IMR-90 (cell line): ENCODE measurements around the gene OSBPL3. TPM values are rescaled to one million over a fixed set of nuclear protein-coding genes. Genes with fewer than 3 reads are reported as not detected.

ENCODE experiments used
- ATAC-seq: fragments of 200-7000 bp; cut with Tn5 transposase; 2 replicates; pipeline ENCODE4 v1.9.1; 2020; ENCODE audit warnings: low read depth, mild to moderate bottlenecking, moderate library complexity
- BruUV-seq: library from RNA; stranded (reverse); fragments of 400-500 nt; replicated peaks from 2 replicates; lab custom pipeline; 2021; lab: Mats Ljungman, UMichigan
- CTCF ChIA-PET: fragments of 300-600 bp; formaldehyde crosslinking; extraction: SDS; loops from one replicate; lab custom pipeline; 2021; ENCODE audit warnings: antibody characterized with exemption; lab: Yijun Ruan, JAX
- POLR2A ChIA-PET: fragments of 300-600 bp; sonication (Branson Sonifier 250); formaldehyde crosslinking; loops from one replicate; lab custom pipeline; 2022; ENCODE audit warnings: antibody characterized with exemption; ENCODE audit not compliant: unreplicated experiment; lab: Charles Lee
- DNase-seq: peaks from one replicate; pipeline ENCODE4 v3.0.0; 2013
- H2AFZ ChIP-seq: replicated peaks from 2 replicates; pipeline ENCODE3; 2013; ENCODE audit warnings: low read length, mild to moderate bottlenecking; ENCODE audit not compliant: poor library complexity
- H2AK5ac ChIP-seq: 2 replicates; pipeline ENCODE4 v1.6.1; 2013; ENCODE audit warnings: low read depth, low read length, inconsistent platforms
- H2AK9ac ChIP-seq: replicated peaks from 2 replicates; pipeline ENCODE3; 2013; ENCODE audit warnings: mild to moderate bottlenecking, low read depth, low read length, moderate library complexity; ENCODE audit not compliant: poor library complexity
- H2BK120ac ChIP-seq: 2 replicates; pipeline ENCODE4 v1.6.1; 2013; ENCODE audit warnings: low read depth, low read length, inconsistent platforms
- H2BK15ac ChIP-seq: 3 replicates; pipeline ENCODE4 v1.6.1; 2013; ENCODE audit warnings: low read depth, low read length, inconsistent platforms
- H2BK20ac ChIP-seq: 2 replicates; pipeline ENCODE4 v1.6.1; 2013; ENCODE audit warnings: low read depth, mild to moderate bottlenecking, inconsistent platforms, low read length, moderate library complexity
- H2BK5ac ChIP-seq: 2 replicates; pipeline ENCODE4 v1.6.1; 2013; ENCODE audit warnings: mild to moderate bottlenecking, low read depth, low read length, inconsistent platforms; ENCODE audit not compliant: poor library complexity, severe bottlenecking
- H3K14ac ChIP-seq: replicated peaks from 2 replicates; pipeline ENCODE4 v1.6.1; 2013; ENCODE audit warnings: low read depth, low read length, inconsistent platforms
- H3K18ac ChIP-seq: 2 replicates; pipeline ENCODE4 v1.6.1; 2013; ENCODE audit warnings: low read depth, low read length, control low read depth
- H3K23ac ChIP-seq: 2 replicates; pipeline ENCODE4 v1.6.1; 2013; ENCODE audit warnings: low read depth, low read length, inconsistent platforms
- H3K27ac ChIP-seq: 2 replicates; pipeline ENCODE4 v1.5.1; 2013; ENCODE audit warnings: mild to moderate bottlenecking, control low read depth, low read length; ENCODE audit not compliant: insufficient read depth
- H3K27me3 ChIP-seq: 2 replicates; pipeline ENCODE4 v1.6.1; 2013; ENCODE audit warnings: low read length; ENCODE audit not compliant: control insufficient read depth, insufficient read depth
- H3K36me3 ChIP-seq: 2 replicates; pipeline ENCODE4 v1.6.1; 2013; ENCODE audit warnings: low read length, mixed read lengths; ENCODE audit not compliant: control insufficient read depth, insufficient read depth
- H3K4ac ChIP-seq: 2 replicates; pipeline ENCODE4 v1.6.1; 2013; ENCODE audit warnings: low read depth, low read length, inconsistent platforms
- H3K4me1 ChIP-seq: 2 replicates; pipeline ENCODE4 v1.6.1; 2013; ENCODE audit warnings: low read length, mixed read lengths; ENCODE audit not compliant: control insufficient read depth, insufficient read depth
- H3K4me2 ChIP-seq: 2 replicates; pipeline ENCODE4 v1.6.1; 2013; ENCODE audit warnings: low read depth, mild to moderate bottlenecking, control low read depth, low read length, moderate library complexity
- H3K4me3 ChIP-seq: 2 replicates; pipeline ENCODE4 v1.5.1; 2013; ENCODE audit warnings: low read depth, mild to moderate bottlenecking, control low read depth, low read length, moderate library complexity; ENCODE audit not compliant: insufficient read depth
- H3K56ac ChIP-seq: 2 replicates; pipeline ENCODE4 v1.6.1; 2013; ENCODE audit warnings: low read length, inconsistent platforms; ENCODE audit not compliant: insufficient read depth; ENCODE audit errors: extremely low read depth
- H3K79me1 ChIP-seq, 2 experiments: 2 replicates each; pipeline ENCODE4 v1.6.1; 2013; ENCODE audit warnings: low read length in 2 of 2, inconsistent platforms in 1 of 2, low read depth in 1 of 2
- H3K9ac ChIP-seq: 2 replicates; pipeline ENCODE4 v1.6.1; 2013; ENCODE audit warnings: low read depth, low read length, control low read depth
- H3K9me1 ChIP-seq: 2 replicates; pipeline ENCODE4 v1.6.1; 2013; ENCODE audit warnings: low read length, inconsistent platforms; ENCODE audit not compliant: insufficient read depth
- H3K9me3 ChIP-seq: 2 replicates; pipeline ENCODE4 v1.6.1; 2013; ENCODE audit warnings: low read length; ENCODE audit not compliant: control insufficient read depth, insufficient read depth
- H4K20me1 ChIP-seq: 2 replicates; pipeline ENCODE4 v1.6.1; 2013; ENCODE audit warnings: low read length, inconsistent platforms; ENCODE audit not compliant: insufficient read depth
- H4K5ac ChIP-seq: 2 replicates; pipeline ENCODE4 v1.6.1; 2013; ENCODE audit warnings: mild to moderate bottlenecking, low read depth, low read length, control low read depth
- H4K8ac ChIP-seq, 2 experiments: 2 replicates each; pipeline ENCODE4 v1.6.1; 2013; ENCODE audit warnings: low read depth in 2 of 2, low read length in 2 of 2, control low read depth in 1 of 2, inconsistent platforms in 1 of 2
- H4K91ac ChIP-seq: 2 replicates; pipeline ENCODE4 v1.6.1; 2013; ENCODE audit warnings: low read depth, low read length, inconsistent platforms; ENCODE audit not compliant: insufficient read depth
- BHLHE40 ChIP-seq: fragments of 150-350 bp; IDR thresholded peaks from 2 replicates; pipeline ENCODE4 v1.6.1; 2016; ENCODE audit warnings: mild to moderate bottlenecking, low read depth, low read length
- CEBPB ChIP-seq: IDR thresholded peaks from 2 replicates; pipeline ENCODE4 v1.6.1; 2012; ENCODE audit warnings: low read depth, low read length, improper control_type of control experiment
- CHD1 ChIP-seq: IDR thresholded peaks from 2 replicates; pipeline ENCODE4 v1.6.1; 2012; ENCODE audit warnings: low read depth, low read length, improper control_type of control experiment
- MXI1 ChIP-seq: IDR thresholded peaks from 2 replicates; pipeline ENCODE4 v1.6.1; 2012; ENCODE audit warnings: low read depth, mild to moderate bottlenecking, low read length, moderate library complexity, borderline replicate concordance
- NFE2L2 ChIP-seq: fragments of 150-350 bp; IDR thresholded peaks from 2 replicates; pipeline ENCODE4 v1.6.1; 2016; ENCODE audit warnings: low read depth, mild to moderate bottlenecking, low read length
- POLR2A ChIP-seq: IDR thresholded peaks from 2 replicates; pipeline ENCODE4 v1.6.1; 2012; ENCODE audit warnings: mild to moderate bottlenecking, low read depth, low read length
- RAD21 ChIP-seq: IDR thresholded peaks from 2 replicates; pipeline ENCODE4 v1.6.1; 2012; ENCODE audit warnings: low read length, improper control_type of control experiment
- RFX5 ChIP-seq: IDR thresholded peaks from 2 replicates; pipeline ENCODE4 v1.8.0; 2012; ENCODE audit warnings: low read depth, mild to moderate bottlenecking, low read length, moderate library complexity
- SMC3 ChIP-seq: fragments of 150-350 bp; IDR thresholded peaks from 2 replicates; pipeline ENCODE4 v1.6.1; 2016; ENCODE audit warnings: low read depth, mild to moderate bottlenecking, antibody characterized with exemption, low read length, moderate library complexity
- WGBS, 2 experiments: methylation state at CpG; one replicate each; pipeline versions ENCODE4 v1.1.5 to v1.1.7; 2013; ENCODE audit warnings: missing lambda C conversion rate in 2 of 2; ENCODE audit not compliant: insufficient read length in 1 of 2; ENCODE audit errors: extremely low coverage in 2 of 2; 5-methylcytosine and 5-hydroxymethylcytosine counted together
- dilution Hi-C: fragments of 300-500 bp; cut with HindIII; formaldehyde crosslinking; loops from one replicate; pipeline ENCODE4 v1.14.3; 2018; ENCODE audit warnings: low sequenced_read_pairs; ENCODE audit not compliant: unreplicated experiment
- in situ Hi-C: fragments of 300-500 bp; cut with MboI; formaldehyde crosslinking; loops from 3 replicates; pipeline ENCODE4 v1.14.3; 2019; ENCODE audit warnings: low sequenced_read_pairs, inconsistent platforms, mixed read lengths
- intact Hi-C: fragments of 100-400 bp; cut with micrococcal nuclease; formaldehyde crosslinking; loops from 2 replicates; pipeline ENCODE4 v1.10.0; 2022
- polyA plus RNA-seq, 3 experiments: library from polyadenylated mRNA; depleted of rRNA; stranded (reverse); fragments of >200 nt; gene quantifications; 2 replicates each; pipeline ENCODE4 v1.2.3, GENCODE V29; 2012; ENCODE audit warnings: low replicate concordance in 1 of 3
- total RNA-seq: library from RNA; depleted of rRNA; stranded (reverse); fragments of >200 nt; gene quantifications from 2 replicates; pipeline ENCODE4 v1.2.3, GENCODE V29; 2012
- TF ChIP-seq, protein P1 (sequence below): conservative IDR thresholded peaks from 2 replicates; pipeline ENCODE4 v1.5.1; 2012; ENCODE audit warnings: mild to moderate bottlenecking, low read depth, low read length, improper control_type of control experiment

OSBPL3 gene
- total and polyA plus RNA-seq, 2 of the 4 experiments (the other 2 are of a cell fraction): 18.0 to 29.9 TPM

- dilution Hi-C loops (no loop called here), intact Hi-C loops (loop anchor here (1.0 to 10.0 kb wide), 2 partner anchors 180 to 199 kb away; no protein-coding TSS in a partner anchor), in situ Hi-C loops (no loop called here)
- peaks cover 4% of the 10 kb centered on the region; the same call in 1 of the 2 replicates for H3K36me3 ChIP-seq
- H2AK5ac ChIP-seq: no peak overlapping the region
- TF ChIP-seq RAD21 (peak; percentile 51), SMC3 (peak; percentile 54), POLR2A (no peak), CHD1 (no peak), MXI1 (no peak), BHLHE40 (no peak), CEBPB (no peak), NFE2L2 (no peak), RFX5 (no peak)
- TF ChIP-seq, protein P1, sequence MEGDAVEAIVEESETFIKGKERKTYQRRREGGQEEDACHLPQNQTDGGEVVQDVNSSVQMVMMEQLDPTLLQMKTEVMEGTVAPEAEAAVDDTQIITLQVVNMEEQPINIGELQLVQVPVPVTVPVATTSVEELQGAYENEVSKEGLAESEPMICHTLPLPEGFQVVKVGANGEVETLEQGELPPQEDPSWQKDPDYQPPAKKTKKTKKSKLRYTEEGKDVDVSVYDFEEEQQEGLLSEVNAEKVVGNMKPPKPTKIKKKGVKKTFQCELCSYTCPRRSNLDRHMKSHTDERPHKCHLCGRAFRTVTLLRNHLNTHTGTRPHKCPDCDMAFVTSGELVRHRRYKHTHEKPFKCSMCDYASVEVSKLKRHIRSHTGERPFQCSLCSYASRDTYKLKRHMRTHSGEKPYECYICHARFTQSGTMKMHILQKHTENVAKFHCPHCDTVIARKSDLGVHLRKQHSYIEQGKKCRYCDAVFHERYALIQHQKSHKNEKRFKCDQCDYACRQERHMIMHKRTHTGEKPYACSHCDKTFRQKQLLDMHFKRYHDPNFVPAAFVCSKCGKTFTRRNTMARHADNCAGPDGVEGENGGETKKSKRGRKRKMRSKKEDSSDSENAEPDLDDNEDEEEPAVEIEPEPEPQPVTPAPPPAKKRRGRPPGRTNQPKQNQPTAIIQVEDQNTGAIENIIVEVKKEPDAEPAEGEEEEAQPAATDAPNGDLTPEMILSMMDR: peak; percentile 43
- H3K9me3 ChIP-seq: no peaks in the 10 kb centered on the region
- peaks cover 32 to 68% of the 10 kb centered on the region in 2 experiments for H3K79me1 ChIP-seq
- H3K27ac ChIP-seq: no peak overlapping the region
- H2BK120ac ChIP-seq: no peak overlapping the region
- ATAC-seq: no peak; the same call in 1 of the 2 replicates
- H3K4me2 ChIP-seq: no peak overlapping the region
- ChIA-PET POLR2A (no interaction called here), CTCF (no interaction called here)
- no peak overlapping the region for H3K18ac ChIP-seq
- H2BK15ac ChIP-seq: no peak overlapping the region
- H2BK20ac ChIP-seq: no peak overlapping the region
- H2AK9ac ChIP-seq: no peak overlapping the region
- H3K4me1 ChIP-seq: peaks cover 5% of the 10 kb centered on the region
- no peak for DNase-seq
- H3K14ac ChIP-seq: no peak overlapping the region; the same call in 1 of the 2 replicates
- H3K9ac ChIP-seq: no peak overlapping the region
- no peak overlapping the region for H4K91ac ChIP-seq
- H2AFZ ChIP-seq: no peak overlapping the region
- BruUV-seq: no TSS peak
- no peak overlapping the region for H2BK5ac ChIP-seq
- no peak overlapping the region for H3K4ac ChIP-seq
- no peak overlapping the region for H4K5ac ChIP-seq
- no peak overlapping the region for H3K56ac ChIP-seq
- H3K23ac ChIP-seq: 0 out of 2 replicates have a peak overlapping the region, but pooled peaks have one; percentile 40
- no peak overlapping the region for H4K8ac ChIP-seq
- 83% methylated on average over 1 of the region's 7 CpGs; no CpG with 5 or more reads in 1 of the 2 experiments for WGBS, 2 experiments
- no peaks in the 10 kb centered on the region for H3K27me3 ChIP-seq
- H4K20me1 ChIP-seq: peaks cover 21% of the 10 kb centered on the region
- peaks cover 23% of the 10 kb centered on the region for H3K9me1 ChIP-seq
- H3K4me3 ChIP-seq: no peak overlapping the region
These were observed 85.4 kb downstream of the OSBPL3 start for GRCh38 chr7:24894429-24895221.
